GM15510 (cell line): ENCODE measurements around the gene C10orf105.

Experiments
- POLR2A ChIP-seq: IDR thresholded peaks from 3 replicates; pipeline ENCODE4 v1.6.1; 2011; ENCODE audit warnings: borderline replicate concordance; ENCODE audit not compliant: insufficient read length; ENCODE audit errors: extremely low read depth

Gene C10orf105

DNA sequence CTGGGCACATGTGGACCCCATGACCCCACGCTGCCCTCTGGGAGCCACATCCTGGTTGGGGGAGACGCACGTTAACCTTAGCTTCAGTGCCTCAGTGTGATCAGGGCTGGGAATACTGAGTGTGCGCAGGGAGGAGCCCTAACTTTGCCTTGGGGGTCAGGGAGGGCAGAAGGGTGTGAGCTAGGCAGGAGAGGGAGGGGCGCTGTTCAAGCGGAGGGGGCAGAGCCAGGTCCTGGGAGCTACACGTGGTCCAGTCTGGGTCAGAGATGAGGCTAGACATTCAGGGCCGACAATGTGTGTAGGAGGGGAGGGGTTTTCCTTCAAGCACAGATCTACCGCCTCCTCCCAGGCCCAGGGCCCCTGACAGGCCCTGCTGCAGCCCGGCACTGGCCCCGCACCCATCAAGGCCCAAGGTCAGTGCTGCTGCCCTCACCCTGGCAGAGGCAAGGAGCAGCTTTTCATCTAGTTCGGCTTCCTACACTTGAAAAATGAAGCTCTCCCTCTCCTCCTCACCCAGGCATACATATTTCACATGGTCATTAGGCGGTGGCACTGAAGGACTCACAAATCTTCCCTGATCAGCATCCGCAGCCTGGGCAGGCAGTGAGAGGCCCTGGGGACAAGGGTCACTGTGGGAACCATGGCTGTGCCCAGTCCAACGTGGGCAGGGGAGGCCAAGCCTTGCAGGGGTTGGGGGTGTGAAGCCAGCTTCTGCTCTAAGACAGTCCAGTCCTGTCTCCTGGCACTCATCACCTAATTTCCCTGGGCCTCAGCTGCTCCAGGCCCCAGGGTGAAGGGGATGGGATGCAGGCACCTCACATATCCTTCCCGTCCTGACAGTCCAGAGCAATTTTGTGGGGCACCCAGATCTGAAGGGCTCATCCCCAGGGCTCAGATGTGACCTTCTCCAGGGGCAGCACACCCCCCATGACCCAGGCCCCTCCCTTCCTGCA lies 47.3 kb downstream of the C10orf105 start:
- no peak for TF ChIP-seq POLR2A

DNA sequence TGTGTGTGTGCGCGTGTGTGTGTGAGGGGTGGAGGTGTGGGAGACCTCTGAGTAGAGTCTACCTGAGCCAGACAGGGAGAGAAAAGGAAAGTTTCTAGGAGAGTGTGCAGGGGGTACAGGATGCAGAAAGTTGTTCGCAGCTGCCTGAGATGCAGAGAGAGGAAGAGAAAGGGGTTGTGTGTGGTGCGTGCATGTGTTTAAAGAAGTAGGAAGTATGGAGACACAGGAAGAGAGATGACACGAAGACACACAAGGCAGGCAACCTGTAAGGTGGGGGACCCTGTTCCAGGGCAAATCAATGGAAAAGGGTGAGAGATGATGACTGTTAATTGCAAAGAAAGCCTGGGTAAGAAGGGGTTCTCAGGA lies 52.2 kb downstream of the C10orf105 start:
- TF ChIP-seq POLR2A: no peak

DNA sequence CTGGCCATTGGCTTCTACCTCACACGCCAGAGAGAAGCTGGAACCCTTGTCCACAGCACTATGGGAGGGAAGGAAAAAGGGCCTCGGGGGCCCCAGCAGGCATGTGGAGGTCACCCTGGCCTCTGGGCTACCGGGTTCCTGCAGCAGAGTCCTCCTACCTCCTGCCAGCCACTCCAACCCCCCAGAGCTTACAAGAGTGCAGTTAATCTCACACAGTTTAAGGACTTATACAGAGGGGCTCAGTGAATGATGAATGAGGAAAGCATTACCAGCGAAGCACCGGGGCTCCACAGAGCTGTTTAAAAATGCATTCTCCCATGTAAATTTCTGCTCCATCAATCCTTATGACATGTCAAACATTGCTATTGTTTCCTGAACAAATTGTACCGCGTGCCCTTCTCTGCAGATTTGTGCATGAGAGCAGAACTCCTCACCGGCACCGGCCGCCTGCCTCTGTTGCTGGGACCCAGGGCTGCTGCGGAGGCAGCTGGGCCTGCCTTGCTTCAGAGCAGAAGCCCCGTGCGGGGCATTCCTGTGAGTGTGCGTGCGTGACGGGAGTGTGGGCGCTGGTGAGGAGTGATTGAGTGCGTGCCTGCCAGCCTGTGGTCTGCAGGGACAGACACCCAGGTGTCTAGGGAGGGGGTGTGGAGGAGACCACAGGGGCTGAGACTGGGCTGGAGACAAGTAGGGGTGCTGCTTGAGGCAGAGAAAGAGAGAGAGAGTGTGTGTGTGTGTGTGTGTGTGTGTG lies 52.8 kb downstream of the C10orf105 start:
- no peak for TF ChIP-seq POLR2A

DNA sequence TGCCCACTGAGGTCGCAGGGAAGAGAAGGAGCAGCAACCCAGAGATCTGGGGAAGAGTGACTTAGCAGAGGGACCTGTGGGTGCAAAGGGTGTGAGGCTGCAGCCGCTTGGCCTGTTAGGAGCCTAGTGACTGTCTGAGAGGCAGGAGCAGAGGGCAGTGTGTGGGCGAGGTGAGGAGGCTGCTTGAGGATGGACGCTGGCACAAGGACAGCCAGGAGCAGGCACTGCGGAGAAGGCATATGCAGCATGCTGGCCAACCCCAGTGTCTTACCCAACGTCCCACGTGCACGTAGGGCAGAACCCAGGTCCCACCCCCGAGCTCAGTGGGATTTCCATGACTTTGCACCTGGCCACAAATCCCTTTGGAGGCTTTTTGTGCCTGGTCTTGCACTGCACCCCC lies 54.1 kb downstream of the C10orf105 start:
- no peak for TF ChIP-seq POLR2A

DNA sequence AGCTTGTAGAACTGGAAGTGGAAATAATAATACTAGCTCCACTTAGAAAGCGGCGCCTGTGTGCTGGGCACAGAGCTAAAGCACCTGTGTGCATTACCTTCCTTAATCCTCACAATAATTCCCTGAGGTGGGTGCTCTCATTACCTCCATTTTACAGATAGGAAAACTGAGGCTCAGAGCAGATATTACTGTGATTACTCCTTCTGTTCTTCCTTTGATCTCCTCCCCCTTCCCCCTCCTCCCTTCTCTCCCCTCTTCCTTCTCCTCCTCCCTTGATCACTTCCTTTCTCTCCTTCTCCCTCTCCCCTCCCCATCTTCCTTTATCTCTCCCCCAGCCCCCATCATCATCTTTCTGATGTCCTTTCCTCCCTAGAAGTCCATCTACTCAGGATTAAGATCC lies 55.0 kb downstream of the C10orf105 start:
- TF ChIP-seq POLR2A: no peak

DNA sequence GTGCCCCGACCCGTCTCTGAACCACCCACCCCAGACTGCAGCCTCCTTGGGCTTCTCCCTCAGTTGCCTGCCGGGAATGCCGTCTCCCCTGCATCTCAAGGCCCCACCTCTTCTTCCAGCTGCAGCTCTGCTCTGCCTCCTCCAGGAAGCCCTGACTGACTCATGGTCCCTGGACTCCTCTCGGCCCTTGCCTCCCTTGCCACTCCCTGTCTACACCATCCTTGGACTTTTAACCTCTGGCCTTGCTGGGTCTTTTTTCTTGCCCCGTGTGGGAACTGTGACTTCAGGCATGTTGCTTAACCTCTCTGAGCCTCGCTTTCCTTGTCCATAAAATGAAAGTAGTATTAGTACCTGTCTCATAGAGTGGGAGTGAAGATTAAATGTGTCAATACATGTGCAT lies 56.3 kb downstream of the C10orf105 start:
- no peak for TF ChIP-seq POLR2A

DNA sequence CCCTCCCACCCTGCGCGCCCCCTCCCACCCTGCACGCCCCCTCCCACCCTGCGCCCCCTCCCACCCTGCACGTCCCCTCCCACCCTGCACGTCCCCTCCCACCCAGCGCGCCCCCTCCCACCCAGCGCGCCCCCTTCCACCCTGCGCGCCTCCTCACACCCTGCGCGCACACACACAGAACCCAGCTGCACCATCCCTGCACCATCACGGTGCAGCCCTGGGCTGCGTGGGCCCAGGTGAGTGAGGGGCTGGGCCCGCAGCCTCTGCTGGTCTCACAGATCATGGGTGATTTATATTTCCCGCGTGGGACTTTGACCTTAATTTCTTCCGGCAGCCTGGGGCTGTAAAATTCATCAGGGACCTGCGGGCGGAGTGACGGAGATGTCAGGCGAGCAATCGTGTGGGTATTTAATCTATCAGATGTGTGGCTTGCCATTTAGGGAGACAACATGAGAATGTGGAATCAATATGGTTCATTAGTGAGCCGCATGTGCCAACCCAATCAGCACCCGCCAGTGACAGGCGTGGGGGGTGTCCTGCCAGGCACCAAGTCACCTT lies 57.7 kb downstream of the C10orf105 start:
- TF ChIP-seq POLR2A: no peak
